Measurements from ENCODE around the gene TOM1L1.

Gene TOM1L1

DNA sequence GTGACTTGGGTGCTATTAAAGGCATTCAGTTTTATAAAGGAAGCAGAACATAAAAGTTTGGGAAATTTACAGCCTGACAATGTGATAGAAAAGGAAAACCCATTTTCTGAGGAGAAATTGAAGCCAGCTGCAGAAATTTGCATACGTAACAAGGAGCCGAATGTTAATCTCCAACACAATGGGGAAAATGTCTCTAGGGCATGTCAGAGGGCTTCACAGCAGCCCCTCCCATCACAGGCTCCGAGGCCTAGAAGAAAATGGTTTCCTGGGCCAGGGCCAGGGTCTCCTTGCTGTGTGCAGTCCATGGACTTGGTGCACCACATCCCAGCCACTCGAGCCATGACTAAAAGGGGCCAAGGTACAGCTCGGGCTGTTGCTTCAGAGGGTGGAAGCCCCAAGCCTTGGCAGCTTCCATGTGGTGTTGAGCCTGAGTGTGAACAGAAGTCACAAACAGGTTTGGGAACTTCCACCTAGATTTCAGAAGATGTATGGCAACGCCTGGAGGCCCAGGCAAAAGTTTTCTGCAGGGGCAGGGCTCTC, 23.9 kb upstream of the TOM1L1 start:
- no peaks in the 10 kb centered on the region for H3F3A ChIP-seq (ENCODE audit: control insufficient read depth, insufficient read depth)
- no peaks in the 10 kb centered on the region for H3K4me1 ChIP-seq (ENCODE audit: control insufficient read depth, low read length)
- TF ChIP-seq, protein P1, sequence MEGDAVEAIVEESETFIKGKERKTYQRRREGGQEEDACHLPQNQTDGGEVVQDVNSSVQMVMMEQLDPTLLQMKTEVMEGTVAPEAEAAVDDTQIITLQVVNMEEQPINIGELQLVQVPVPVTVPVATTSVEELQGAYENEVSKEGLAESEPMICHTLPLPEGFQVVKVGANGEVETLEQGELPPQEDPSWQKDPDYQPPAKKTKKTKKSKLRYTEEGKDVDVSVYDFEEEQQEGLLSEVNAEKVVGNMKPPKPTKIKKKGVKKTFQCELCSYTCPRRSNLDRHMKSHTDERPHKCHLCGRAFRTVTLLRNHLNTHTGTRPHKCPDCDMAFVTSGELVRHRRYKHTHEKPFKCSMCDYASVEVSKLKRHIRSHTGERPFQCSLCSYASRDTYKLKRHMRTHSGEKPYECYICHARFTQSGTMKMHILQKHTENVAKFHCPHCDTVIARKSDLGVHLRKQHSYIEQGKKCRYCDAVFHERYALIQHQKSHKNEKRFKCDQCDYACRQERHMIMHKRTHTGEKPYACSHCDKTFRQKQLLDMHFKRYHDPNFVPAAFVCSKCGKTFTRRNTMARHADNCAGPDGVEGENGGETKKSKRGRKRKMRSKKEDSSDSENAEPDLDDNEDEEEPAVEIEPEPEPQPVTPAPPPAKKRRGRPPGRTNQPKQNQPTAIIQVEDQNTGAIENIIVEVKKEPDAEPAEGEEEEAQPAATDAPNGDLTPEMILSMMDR (IDR thresholded peaks at IDR 0.05; ENCODE audit: low read depth, low read length, poor library complexity, severe bottlenecking): no peak
- TF ChIP-seq EZH2phosphoT487 (IDR thresholded peaks at IDR 0.05; ENCODE audit: borderline replicate concordance, low read length): no peak
- H3K27ac ChIP-seq (ENCODE audit: low read depth, low read length): no peak overlapping the region
- H3K4me2 ChIP-seq (ENCODE audit: low read length): no peak overlapping the region
- H3K36me3 ChIP-seq (ENCODE audit: control insufficient read depth, low read length): no peaks in the 10 kb centered on the region
- no peaks in the 10 kb centered on the region for H3K9me2 ChIP-seq (replicated peaks; ENCODE audit: control insufficient read depth, low read length)
- no peaks in the 10 kb centered on the region for H3K79me2 ChIP-seq (ENCODE audit: control insufficient read depth, low read length)
- no peaks in the 10 kb centered on the region for H3K9me3 ChIP-seq (ENCODE audit: control insufficient read depth, insufficient read depth, low read length)
- no peak overlapping the region for H3K4me3 ChIP-seq (ENCODE audit: low read length)
- no peaks in the 10 kb centered on the region for H3K27me3 ChIP-seq (ENCODE audit: control insufficient read depth, low read length)
- H4K20me1 ChIP-seq (ENCODE audit: control insufficient read depth, insufficient read depth, low read depth, low read length): no peaks in the 10 kb centered on the region

DNA sequence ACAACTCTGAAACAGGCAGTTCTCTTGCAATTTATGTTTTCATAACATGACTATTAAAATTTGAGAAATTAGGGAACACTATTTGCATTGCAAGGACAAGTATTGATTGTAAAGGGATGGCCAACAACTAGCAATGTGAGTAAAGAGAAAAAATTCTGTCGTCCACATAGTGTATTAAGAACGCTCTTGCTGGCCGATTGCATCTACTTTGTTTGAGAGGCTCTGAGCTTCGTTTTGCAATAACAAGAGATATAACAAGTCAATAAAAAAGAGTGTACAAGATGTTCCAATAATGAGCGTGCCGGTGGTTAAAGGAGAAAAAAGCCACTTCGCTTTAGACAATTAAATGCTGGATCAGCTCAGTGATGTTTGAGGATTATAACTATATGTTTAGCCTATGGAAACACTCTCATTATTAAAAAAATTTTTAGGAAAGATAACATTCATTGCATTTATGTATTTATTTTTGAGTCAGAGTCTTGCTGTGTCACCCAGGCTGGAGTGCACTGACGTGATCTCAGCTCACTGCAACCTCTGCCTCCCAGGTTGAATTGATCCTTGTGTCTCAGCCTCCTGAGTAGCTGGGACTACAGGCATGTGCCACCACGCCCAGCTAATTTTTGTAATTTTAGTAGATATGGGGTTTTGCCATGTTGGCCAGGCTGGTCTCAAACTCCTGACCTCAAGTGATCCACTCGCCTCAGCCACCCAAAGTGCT, 19.2 kb upstream of the TOM1L1 start:
- H3K27ac ChIP-seq (ENCODE audit: low read depth, low read length): no peak overlapping the region

DNA sequence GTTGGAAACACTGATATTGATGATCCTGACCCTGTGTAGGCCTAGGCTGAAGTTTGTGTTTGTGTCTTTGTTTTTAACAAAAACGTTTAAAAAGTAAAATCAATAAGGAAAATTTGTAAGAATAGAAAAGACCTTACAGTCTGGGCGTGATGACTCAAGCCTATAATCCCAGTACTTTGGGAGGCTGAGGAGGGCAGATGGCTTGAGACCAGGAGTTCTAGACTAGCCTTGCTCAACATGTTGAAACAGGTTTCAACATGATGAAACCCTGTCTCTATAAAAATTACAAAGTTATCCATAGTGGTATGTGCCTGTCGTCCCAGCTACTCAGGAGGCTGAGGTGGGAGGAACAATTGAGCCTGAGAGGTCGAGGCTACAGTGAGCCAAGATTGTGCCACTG, 18.3 kb upstream of the TOM1L1 start:
- TF ChIP-seq, protein P1 (IDR thresholded peaks at IDR 0.05; ENCODE audit: low read depth, low read length, poor library complexity, severe bottlenecking): no peak
- TF ChIP-seq EZH2phosphoT487 (IDR thresholded peaks at IDR 0.05; ENCODE audit: borderline replicate concordance, low read length): no peak
- Histone ChIP-seq H3K4me2 (ENCODE audit: low read length) (no peak overlapping the region), H3F3A (ENCODE audit: control insufficient read depth, insufficient read depth) (no peaks in the 10 kb centered on the region)

More for the DNA sequence above, 19.2 kb upstream of the TOM1L1 start:
- no peaks in the 10 kb centered on the region for H3K9me3 ChIP-seq (ENCODE audit: control insufficient read depth, insufficient read depth, low read length)
- H3K9me2 ChIP-seq (replicated peaks; ENCODE audit: control insufficient read depth, low read length): no peaks in the 10 kb centered on the region
- no peaks in the 10 kb centered on the region for H3K4me1 ChIP-seq (ENCODE audit: control insufficient read depth, low read length)
- H3F3A ChIP-seq (ENCODE audit: control insufficient read depth, insufficient read depth): no peaks in the 10 kb centered on the region
- H3K27me3 ChIP-seq (ENCODE audit: control insufficient read depth, low read length): no peaks in the 10 kb centered on the region
- no peak for TF ChIP-seq EZH2phosphoT487 (IDR thresholded peaks at IDR 0.05; ENCODE audit: borderline replicate concordance, low read length)
- TF ChIP-seq, protein P1 (IDR thresholded peaks at IDR 0.05; ENCODE audit: low read depth, low read length, poor library complexity, severe bottlenecking): no peak
- no peaks in the 10 kb centered on the region for H4K20me1 ChIP-seq (ENCODE audit: control insufficient read depth, insufficient read depth, low read depth, low read length)
- no peak overlapping the region for H3K4me2 ChIP-seq (ENCODE audit: low read length)
- no peak overlapping the region for H3K4me3 ChIP-seq (ENCODE audit: low read length)
- H3K79me2 ChIP-seq (ENCODE audit: control insufficient read depth, low read length): no peaks in the 10 kb centered on the region
- H3K36me3 ChIP-seq (ENCODE audit: control insufficient read depth, low read length): no peaks in the 10 kb centered on the region

More for the DNA sequence above, 18.3 kb upstream of the TOM1L1 start:
- Histone ChIP-seq H4K20me1 (ENCODE audit: control insufficient read depth, insufficient read depth, low read depth, low read length) (no peaks in the 10 kb centered on the region), H3K27ac (ENCODE audit: low read depth, low read length) (no peak overlapping the region), H3K9me2 (replicated peaks; ENCODE audit: control insufficient read depth, low read length) (no peaks in the 10 kb centered on the region), H3K36me3 (ENCODE audit: control insufficient read depth, low read length) (no peaks in the 10 kb centered on the region), H3K4me1 (ENCODE audit: control insufficient read depth, low read length) (no peaks in the 10 kb centered on the region), H3K27me3 (ENCODE audit: control insufficient read depth, low read length) (0 out of 2 replicates have a peak, but pooled peaks cover 2% of the 10 kb centered on the region), H3K4me3 (ENCODE audit: low read length) (no peak overlapping the region), H3K79me2 (ENCODE audit: control insufficient read depth, low read length) (no peaks in the 10 kb centered on the region), H3K9me3 (ENCODE audit: control insufficient read depth, insufficient read depth, low read length) (no peaks in the 10 kb centered on the region)

All from DOHH2 (cell line).